ENCODE results near the gene MAP3K14.

MAP3K14 gene

GRCh38 chr17:45228763-45229539 lies 87.9 kb downstream of the MAP3K14 start:
- Histone ChIP-seq H3K9me2 (replicated peaks; ENCODE audit: insufficient read depth, low read length) (no peaks in the 10 kb centered on the region), H2AFZ (ENCODE audit: low read depth, low read length, severe bottlenecking) (no peak overlapping the region), H3K27me3 (ENCODE audit: low read length) (no peaks in the 10 kb centered on the region), H3K27ac (ENCODE audit: low read depth, low read length) (peak overlapping the region; percentile 99), H3K79me2 (ENCODE audit: insufficient read depth, low read length) (peaks cover 56% of the 10 kb centered on the region), H3K4me2 (ENCODE audit: low read depth, low read length, poor library complexity, severe bottlenecking) (peak overlapping the region; percentile 92), H4K20me1 (ENCODE audit: low read depth, low read length) (no peaks in the 10 kb centered on the region), H3K9me3 (ENCODE audit: insufficient read depth, low read length) (no peaks in the 10 kb centered on the region), H3K36me3 (ENCODE audit: low read length) (no peaks in the 10 kb centered on the region), H3K4me3 (ENCODE audit: insufficient read depth, low read length, poor library complexity, severe bottlenecking) (peak overlapping the region; percentile 36), H3K9ac (ENCODE audit: low read length) (peak overlapping the region; percentile 98), H3F3A (ENCODE audit: insufficient read depth) (peaks cover 59% of the 10 kb centered on the region)
- no peak for TF ChIP-seq EZH2phosphoT487 (conservative IDR thresholded peaks at IDR 0.05; ENCODE audit: low read length)
- TF ChIP-seq CTCF (IDR thresholded peaks at IDR 0.05; ENCODE audit: insufficient read depth, low read length, poor library complexity, severe bottlenecking), result no peak

GRCh38 chr17:45227926-45228762 lies 88.7 kb downstream of the MAP3K14 start:
- Histone ChIP-seq H3K36me3 (ENCODE audit: low read length) (no peaks in the 10 kb centered on the region), H3K4me3 (ENCODE audit: insufficient read depth, low read length, poor library complexity, severe bottlenecking) (peak overlapping the region; percentile 48), H3K9me3 (ENCODE audit: insufficient read depth, low read length) (no peaks in the 10 kb centered on the region), H3K27me3 (ENCODE audit: low read length) (no peaks in the 10 kb centered on the region), H4K20me1 (ENCODE audit: low read depth, low read length) (no peaks in the 10 kb centered on the region), H3F3A (ENCODE audit: insufficient read depth) (peaks cover 67% of the 10 kb centered on the region), H3K4me2 (ENCODE audit: low read depth, low read length, poor library complexity, severe bottlenecking) (peak overlapping the region; percentile 92), H2AFZ (ENCODE audit: low read depth, low read length, severe bottlenecking) (no peak overlapping the region), H3K79me2 (ENCODE audit: insufficient read depth, low read length) (peaks cover 64% of the 10 kb centered on the region), H3K9me2 (replicated peaks; ENCODE audit: insufficient read depth, low read length) (no peaks in the 10 kb centered on the region), H3K9ac (ENCODE audit: low read length) (peak overlapping the region; percentile 98), H3K27ac (ENCODE audit: low read depth, low read length) (peak overlapping the region; percentile 99)
- TF ChIP-seq EZH2phosphoT487 (conservative IDR thresholded peaks at IDR 0.05; ENCODE audit: low read length), result no peak
- TF ChIP-seq CTCF (IDR thresholded peaks at IDR 0.05; ENCODE audit: insufficient read depth, low read length, poor library complexity, severe bottlenecking), result no peak

- Histone ChIP-seq H3K27me3 (ENCODE audit: low read length) (no peaks in the 10 kb centered on the region), H3K9ac (ENCODE audit: low read length) (peak overlapping the region; percentile 98), H3K79me2 (ENCODE audit: insufficient read depth, low read length) (peaks cover 71% of the 10 kb centered on the region), H3K9me3 (ENCODE audit: insufficient read depth, low read length) (no peaks in the 10 kb centered on the region), H2AFZ (ENCODE audit: low read depth, low read length, severe bottlenecking) (no peak overlapping the region), H3K4me3 (ENCODE audit: insufficient read depth, low read length, poor library complexity, severe bottlenecking) (peak overlapping the region; percentile 48), H4K20me1 (ENCODE audit: low read depth, low read length) (no peaks in the 10 kb centered on the region), H3K36me3 (ENCODE audit: low read length) (no peaks in the 10 kb centered on the region), H3K9me2 (replicated peaks; ENCODE audit: insufficient read depth, low read length) (no peaks in the 10 kb centered on the region), H3K27ac (ENCODE audit: low read depth, low read length) (peak overlapping the region; percentile 99), H3K4me2 (ENCODE audit: low read depth, low read length, poor library complexity, severe bottlenecking) (peak overlapping the region; percentile 92), H3F3A (ENCODE audit: insufficient read depth) (peaks cover 70% of the 10 kb centered on the region)
- TF ChIP-seq EZH2phosphoT487 (conservative IDR thresholded peaks at IDR 0.05; ENCODE audit: low read length) (no peak), CTCF (IDR thresholded peaks at IDR 0.05; ENCODE audit: insufficient read depth, low read length, poor library complexity, severe bottlenecking) (no peak)
Observed at GRCh38 chr17:45227101-45227925, 89.5 kb downstream of the MAP3K14 start.
